ENCODE data around the gene PLCG1.
"Not testable (repeated sequence)": the region's sequence is repeated elsewhere in the genome, so short reads cannot be mapped to it uniquely, and the experiment has no call there.

The PLCG1 gene

GRCh38 chr20:41125530-41126457, 11.5 kb upstream of the PLCG1 start:
- no peak for DNase-seq

GRCh38 chr20:41126719-41127118, 10.6 kb upstream of the PLCG1 start:
- no peak for DNase-seq

GRCh38 chr20:41128317-41128716, 9.0 kb upstream of the PLCG1 start:
- DNase-seq: not testable (repeated sequence)

GRCh38 chr20:41131594-41132387, 5.6 kb upstream of the PLCG1 start:
- DNase-seq: no peak

GRCh38 chr20:41132388-41132775, 5.0 kb upstream of the PLCG1 start:
- not testable (repeated sequence) for DNase-seq

- no peak for DNase-seq
These were observed 3.5 kb upstream of the PLCG1 start for GRCh38 chr20:41133709-41134361.

GRCh38 chr20:41134362-41135186, 2.8 kb upstream of the PLCG1 start:
- DNase-seq: no peak

GRCh38 chr20:41135187-41135887, 2.0 kb upstream of the PLCG1 start:
- peak; percentile 15 for DNase-seq

GRCh38 chr20:41135888-41136679, 1.3 kb upstream of the PLCG1 start:
- no peak for DNase-seq

- peak; percentile 77 for DNase-seq
These were observed 501 bp downstream of the PLCG1 start for GRCh38 chr20:41137614-41138474.

GRCh38 chr20:41138475-41139226, 1.3 kb downstream of the PLCG1 start:
- no peak for DNase-seq

GRCh38 chr20:41139227-41140093, 2.1 kb downstream of the PLCG1 start:
- DNase-seq: no peak

GRCh38 chr20:41140226-41141133, 3.1 kb downstream of the PLCG1 start:
- no peak for DNase-seq

- no peak for DNase-seq
These were observed 3.9 kb downstream of the PLCG1 start for GRCh38 chr20:41141153-41141815.

- no peak for DNase-seq
These were observed 4.9 kb downstream of the PLCG1 start for GRCh38 chr20:41142245-41142644.

GRCh38 chr20:41142919-41143318, 5.6 kb downstream of the PLCG1 start:
- DNase-seq: no peak

Measured in T1000 (cell line).